SK-N-SH treated with all-trans-retinoic acid at 6 μM for 48 hours (cell line): ENCODE measurements around the gene IFT122.

Source experiments
- ATAC-seq: fragments of 200-7000 bp; cut with Tn5 transposase; 3 replicates; pipeline ENCODE4 v1.9.1; 2020; ENCODE audit warnings: mild to moderate bottlenecking, moderate library complexity
- ARNTL ChIP-seq: fragments of 450-650 bp; formaldehyde crosslinking; IDR thresholded peaks from 2 replicates; pipeline ENCODE4 v1.5.0; 2020; ENCODE audit warnings: low read depth, mild to moderate bottlenecking, moderate library complexity, borderline replicate concordance
- BACH2 ChIP-seq: fragments of 250-450 bp; sonication (Bioruptor Pico); IDR thresholded peaks from 2 replicates; pipeline ENCODE4 v1.9.0; 2021; ENCODE audit warnings: mild to moderate bottlenecking, borderline replicate concordance
- CSDC2 ChIP-seq: fragments of 250-450 bp; sonication (Bioruptor Pico); IDR thresholded peaks from 2 replicates; pipeline ENCODE4 v1.5.0; 2020; ENCODE audit warnings: mild to moderate bottlenecking, moderate library complexity
- ESRRG ChIP-seq: fragments of 250-450 bp; sonication (Bioruptor Pico); IDR thresholded peaks from 2 replicates; pipeline ENCODE4 v1.6.1; 2021; ENCODE audit warnings: mild to moderate bottlenecking
- GLIS3 ChIP-seq: fragments of 250-450 bp; sonication (Bioruptor Pico); IDR thresholded peaks from 2 replicates; pipeline ENCODE4 v1.5.0; 2020; ENCODE audit warnings: mild to moderate bottlenecking, moderate library complexity
- ISL1 ChIP-seq: fragments of 250-450 bp; sonication (Bioruptor Pico); IDR thresholded peaks from 2 replicates; pipeline ENCODE4 v2.1.2; 2022; ENCODE audit warnings: mild to moderate bottlenecking, moderate library complexity
- OSR1 ChIP-seq: fragments of 250-450 bp; sonication (Bioruptor Pico); IDR thresholded peaks from 2 replicates; pipeline ENCODE4 v1.8.0; 2022; ENCODE audit warnings: moderate library complexity, mild to moderate bottlenecking, inconsistent platforms
- POU6F1 ChIP-seq: fragments of 250-450 bp; sonication (Bioruptor Pico); IDR thresholded peaks from 2 replicates; pipeline ENCODE4 v1.8.0; 2021; ENCODE audit warnings: low read depth, mild to moderate bottlenecking, moderate library complexity, borderline replicate concordance
- PPARA ChIP-seq: fragments of 250-450 bp; sonication (Bioruptor Pico); IDR thresholded peaks from 2 replicates; pipeline ENCODE4 v1.5.0; 2020; ENCODE audit warnings: mild to moderate bottlenecking, borderline replicate concordance
- RARB ChIP-seq: fragments of 250-450 bp; sonication (Bioruptor Pico); IDR thresholded peaks from 2 replicates; pipeline ENCODE4 v1.8.0; 2021; ENCODE audit warnings: mild to moderate bottlenecking, moderate library complexity
- SNAI2 ChIP-seq: fragments of 250-450 bp; sonication (Bioruptor Pico); IDR thresholded peaks from 2 replicates; pipeline ENCODE4 v1.5.0; 2020; ENCODE audit warnings: mild to moderate bottlenecking, moderate library complexity
- TCF4 ChIP-seq: fragments of 250-450 bp; sonication (Bioruptor Pico); IDR thresholded peaks from 2 replicates; pipeline ENCODE4 v1.8.0; 2021; ENCODE audit warnings: mild to moderate bottlenecking, moderate library complexity, borderline replicate concordance
- TOX ChIP-seq: fragments of 250-450 bp; sonication (Bioruptor Pico); IDR thresholded peaks from 2 replicates; pipeline ENCODE4 v1.8.0; 2021; ENCODE audit warnings: mild to moderate bottlenecking, moderate library complexity, borderline replicate concordance
- ZC3H10 ChIP-seq: fragments of 250-450 bp; sonication (Bioruptor Pico); IDR thresholded peaks from 2 replicates; pipeline ENCODE4 v1.5.1; 2021; ENCODE audit warnings: mild to moderate bottlenecking, moderate library complexity
- ZFP3 ChIP-seq: fragments of 250-450 bp; sonication (Bioruptor Pico); IDR thresholded peaks from 2 replicates; pipeline ENCODE4 v1.5.0; 2020; ENCODE audit warnings: mild to moderate bottlenecking, moderate library complexity
- ZFP30 ChIP-seq: fragments of 450-650 bp; formaldehyde crosslinking; IDR thresholded peaks from 2 replicates; pipeline ENCODE4 v1.5.0; 2022; ENCODE audit warnings: mild to moderate bottlenecking, moderate library complexity
- ZNF565 ChIP-seq: fragments of 450-650 bp; formaldehyde crosslinking; conservative IDR thresholded peaks from 2 replicates; pipeline ENCODE4 v1.5.0; 2020; ENCODE audit warnings: low read depth, mild to moderate bottlenecking, moderate library complexity
- ZNF8 ChIP-seq: fragments of 450-650 bp; formaldehyde crosslinking; IDR thresholded peaks from 2 replicates; pipeline ENCODE4 v1.5.0; 2020; ENCODE audit warnings: mild to moderate bottlenecking, moderate library complexity
- TF ChIP-seq, protein P1 (sequence below): fragments of 250-450 bp; sonication (Bioruptor Pico); IDR thresholded peaks from 2 replicates; pipeline ENCODE4 v1.5.1; 2021; ENCODE audit warnings: mild to moderate bottlenecking, moderate library complexity
- TF ChIP-seq, protein P2 (sequence below): fragments of 250-450 bp; sonication (Bioruptor Pico); IDR thresholded peaks from 2 replicates; pipeline ENCODE4 v1.5.1; 2020; ENCODE audit warnings: low read depth, mild to moderate bottlenecking, moderate library complexity
- TF ChIP-seq, protein P3 (sequence below): fragments of 250-450 bp; sonication (Bioruptor Pico); IDR thresholded peaks from 2 replicates; pipeline ENCODE4 v1.8.0; 2020; ENCODE audit warnings: mild to moderate bottlenecking, moderate library complexity, borderline replicate concordance
- TF ChIP-seq, protein P4 (sequence below): fragments of 250-450 bp; sonication (Bioruptor Pico); IDR thresholded peaks from 2 replicates; pipeline ENCODE4 v1.5.0; 2020; ENCODE audit warnings: mild to moderate bottlenecking, moderate library complexity

Gene IFT122

GRCh38 chr3:129556890-129557547 lies 117.0 kb downstream of the IFT122 start:
- ATAC-seq, result no peak

DNA sequence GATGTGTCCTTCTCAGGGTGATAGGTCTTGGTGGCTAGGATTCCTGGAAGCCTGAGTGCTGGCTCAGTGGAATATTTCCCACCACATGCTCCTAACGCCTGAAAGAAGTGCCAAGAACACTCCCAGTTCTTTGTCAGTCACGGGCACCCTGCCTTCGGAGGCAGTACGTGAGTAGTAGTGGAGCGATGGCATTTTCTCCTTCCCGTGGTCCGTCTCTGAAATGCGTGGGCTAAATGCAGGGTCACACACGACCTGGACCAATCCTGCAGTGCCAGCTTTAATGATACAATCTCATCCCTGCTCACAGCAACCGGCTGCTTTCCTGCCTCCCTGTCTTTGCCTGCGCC lies 117.5 kb downstream of the IFT122 start:
- ATAC-seq, result no peak
- TF ChIP-seq ISL1 (CRISPR knock-in tag), result no peak
- TF ChIP-seq ZFP3 (CRISPR knock-in tag), result no peak
- TF ChIP-seq, protein P1, sequence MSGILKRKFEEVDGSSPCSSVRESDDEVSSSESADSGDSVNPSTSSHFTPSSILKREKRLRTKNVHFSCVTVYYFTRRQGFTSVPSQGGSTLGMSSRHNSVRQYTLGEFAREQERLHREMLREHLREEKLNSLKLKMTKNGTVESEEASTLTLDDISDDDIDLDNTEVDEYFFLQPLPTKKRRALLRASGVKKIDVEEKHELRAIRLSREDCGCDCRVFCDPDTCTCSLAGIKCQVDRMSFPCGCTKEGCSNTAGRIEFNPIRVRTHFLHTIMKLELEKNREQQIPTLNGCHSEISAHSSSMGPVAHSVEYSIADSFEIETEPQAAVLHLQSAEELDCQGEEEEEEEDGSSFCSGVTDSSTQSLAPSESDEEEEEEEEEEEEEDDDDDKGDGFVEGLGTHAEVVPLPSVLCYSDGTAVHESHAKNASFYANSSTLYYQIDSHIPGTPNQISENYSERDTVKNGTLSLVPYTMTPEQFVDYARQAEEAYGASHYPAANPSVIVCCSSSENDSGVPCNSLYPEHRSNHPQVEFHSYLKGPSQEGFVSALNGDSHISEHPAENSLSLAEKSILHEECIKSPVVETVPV (CRISPR knock-in tag), result no peak
- TF ChIP-seq CSDC2 (CRISPR knock-in tag), result no peak
- TF ChIP-seq ZNF565 (CRISPR knock-in tag), result no peak
- TF ChIP-seq, protein P2, sequence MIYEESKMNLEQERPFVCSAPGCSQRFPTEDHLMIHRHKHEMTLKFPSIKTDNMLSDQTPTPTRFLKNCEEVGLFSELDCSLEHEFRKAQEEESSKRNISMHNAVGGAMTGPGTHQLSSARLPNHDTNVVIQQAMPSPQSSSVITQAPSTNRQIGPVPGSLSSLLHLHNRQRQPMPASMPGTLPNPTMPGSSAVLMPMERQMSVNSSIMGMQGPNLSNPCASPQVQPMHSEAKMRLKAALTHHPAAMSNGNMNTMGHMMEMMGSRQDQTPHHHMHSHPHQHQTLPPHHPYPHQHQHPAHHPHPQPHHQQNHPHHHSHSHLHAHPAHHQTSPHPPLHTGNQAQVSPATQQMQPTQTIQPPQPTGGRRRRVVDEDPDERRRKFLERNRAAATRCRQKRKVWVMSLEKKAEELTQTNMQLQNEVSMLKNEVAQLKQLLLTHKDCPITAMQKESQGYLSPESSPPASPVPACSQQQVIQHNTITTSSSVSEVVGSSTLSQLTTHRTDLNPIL (CRISPR knock-in tag), result no peak
- TF ChIP-seq ZC3H10 (CRISPR knock-in tag), result no peak
- TF ChIP-seq SNAI2 (CRISPR knock-in tag), result no peak
- TF ChIP-seq OSR1 (CRISPR knock-in tag), result no peak
- TF ChIP-seq ZFP30 (CRISPR knock-in tag), result no peak
- TF ChIP-seq ARNTL (CRISPR knock-in tag), result no peak
- no peak for TF ChIP-seq ESRRG (CRISPR knock-in tag)
- TF ChIP-seq BACH2, result no peak
- TF ChIP-seq ZNF8 (CRISPR knock-in tag), result no peak
- no peak for TF ChIP-seq PPARA
- TF ChIP-seq, protein P3, sequence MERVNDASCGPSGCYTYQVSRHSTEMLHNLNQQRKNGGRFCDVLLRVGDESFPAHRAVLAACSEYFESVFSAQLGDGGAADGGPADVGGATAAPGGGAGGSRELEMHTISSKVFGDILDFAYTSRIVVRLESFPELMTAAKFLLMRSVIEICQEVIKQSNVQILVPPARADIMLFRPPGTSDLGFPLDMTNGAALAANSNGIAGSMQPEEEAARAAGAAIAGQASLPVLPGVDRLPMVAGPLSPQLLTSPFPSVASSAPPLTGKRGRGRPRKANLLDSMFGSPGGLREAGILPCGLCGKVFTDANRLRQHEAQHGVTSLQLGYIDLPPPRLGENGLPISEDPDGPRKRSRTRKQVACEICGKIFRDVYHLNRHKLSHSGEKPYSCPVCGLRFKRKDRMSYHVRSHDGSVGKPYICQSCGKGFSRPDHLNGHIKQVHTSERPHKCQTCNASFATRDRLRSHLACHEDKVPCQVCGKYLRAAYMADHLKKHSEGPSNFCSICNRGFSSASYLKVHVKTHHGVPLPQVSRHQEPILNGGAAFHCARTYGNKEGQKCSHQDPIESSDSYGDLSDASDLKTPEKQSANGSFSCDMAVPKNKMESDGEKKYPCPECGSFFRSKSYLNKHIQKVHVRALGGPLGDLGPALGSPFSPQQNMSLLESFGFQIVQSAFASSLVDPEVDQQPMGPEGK (CRISPR knock-in tag), result no peak

More at GRCh38 chr3:129556890-129557547, 117.0 kb downstream of the IFT122 start:
- TF ChIP-seq, protein P2 (CRISPR knock-in tag), result no peak
- no peak for TF ChIP-seq ZFP30 (CRISPR knock-in tag)
- no peak for TF ChIP-seq RARB
- TF ChIP-seq OSR1 (CRISPR knock-in tag), result no peak
- no peak for TF ChIP-seq CSDC2 (CRISPR knock-in tag)
- TF ChIP-seq ISL1 (CRISPR knock-in tag), result no peak
- TF ChIP-seq GLIS3 (CRISPR knock-in tag), result no peak
- no peak for TF ChIP-seq POU6F1 (CRISPR knock-in tag)
- TF ChIP-seq, protein P4, sequence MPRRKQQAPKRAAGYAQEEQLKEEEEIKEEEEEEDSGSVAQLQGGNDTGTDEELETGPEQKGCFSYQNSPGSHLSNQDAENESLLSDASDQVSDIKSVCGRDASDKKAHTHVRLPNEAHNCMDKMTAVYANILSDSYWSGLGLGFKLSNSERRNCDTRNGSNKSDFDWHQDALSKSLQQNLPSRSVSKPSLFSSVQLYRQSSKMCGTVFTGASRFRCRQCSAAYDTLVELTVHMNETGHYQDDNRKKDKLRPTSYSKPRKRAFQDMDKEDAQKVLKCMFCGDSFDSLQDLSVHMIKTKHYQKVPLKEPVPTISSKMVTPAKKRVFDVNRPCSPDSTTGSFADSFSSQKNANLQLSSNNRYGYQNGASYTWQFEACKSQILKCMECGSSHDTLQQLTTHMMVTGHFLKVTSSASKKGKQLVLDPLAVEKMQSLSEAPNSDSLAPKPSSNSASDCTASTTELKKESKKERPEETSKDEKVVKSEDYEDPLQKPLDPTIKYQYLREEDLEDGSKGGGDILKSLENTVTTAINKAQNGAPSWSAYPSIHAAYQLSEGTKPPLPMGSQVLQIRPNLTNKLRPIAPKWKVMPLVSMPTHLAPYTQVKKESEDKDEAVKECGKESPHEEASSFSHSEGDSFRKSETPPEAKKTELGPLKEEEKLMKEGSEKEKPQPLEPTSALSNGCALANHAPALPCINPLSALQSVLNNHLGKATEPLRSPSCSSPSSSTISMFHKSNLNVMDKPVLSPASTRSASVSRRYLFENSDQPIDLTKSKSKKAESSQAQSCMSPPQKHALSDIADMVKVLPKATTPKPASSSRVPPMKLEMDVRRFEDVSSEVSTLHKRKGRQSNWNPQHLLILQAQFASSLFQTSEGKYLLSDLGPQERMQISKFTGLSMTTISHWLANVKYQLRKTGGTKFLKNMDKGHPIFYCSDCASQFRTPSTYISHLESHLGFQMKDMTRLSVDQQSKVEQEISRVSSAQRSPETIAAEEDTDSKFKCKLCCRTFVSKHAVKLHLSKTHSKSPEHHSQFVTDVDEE (CRISPR knock-in tag), result no peak
- TF ChIP-seq, protein P1 (CRISPR knock-in tag), result no peak
- TF ChIP-seq TOX (CRISPR knock-in tag), result no peak
- no peak for TF ChIP-seq SNAI2 (CRISPR knock-in tag)
- TF ChIP-seq PPARA, result no peak
- no peak for TF ChIP-seq ZNF565 (CRISPR knock-in tag)
- no peak for TF ChIP-seq TCF4 (CRISPR knock-in tag)
- no peak for TF ChIP-seq ZFP3 (CRISPR knock-in tag)
- no peak for TF ChIP-seq ESRRG (CRISPR knock-in tag)
- TF ChIP-seq ZC3H10 (CRISPR knock-in tag), result no peak
- TF ChIP-seq BACH2, result no peak
